Epithelial cell of proximal tubule (primary cell): ENCODE measurements around the gene LRP2BP. TPM values are rescaled to one million over a fixed set of nuclear protein-coding genes. Genes with fewer than 3 reads are reported as not detected.

Experiments
- DNase-seq: peaks from one replicate; pipeline ENCODE4 v3.0.0-alpha.2; 2011; ENCODE audit warnings: low read depth
- H3K4me3 ChIP-seq: 2 replicates; pipeline ENCODE4 v1.5.1; 2011; ENCODE audit warnings: low read depth, mild to moderate bottlenecking, low read length
- total RNA-seq: library from RNA; depleted of rRNA; stranded (reverse); fragments of >200 nt; gene quantifications from 2 replicates; pipeline ENCODE4 v1.2.3, GENCODE V29; 2015
- TF ChIP-seq, protein P1 (sequence below): conservative IDR thresholded peaks from 2 replicates; pipeline ENCODE4 v1.5.1; 2012; ENCODE audit warnings: low read depth, mild to moderate bottlenecking, low read length

The LRP2BP gene
- total RNA-seq, 1 donor from 2014 or later = 0.06 TPM

DNA sequence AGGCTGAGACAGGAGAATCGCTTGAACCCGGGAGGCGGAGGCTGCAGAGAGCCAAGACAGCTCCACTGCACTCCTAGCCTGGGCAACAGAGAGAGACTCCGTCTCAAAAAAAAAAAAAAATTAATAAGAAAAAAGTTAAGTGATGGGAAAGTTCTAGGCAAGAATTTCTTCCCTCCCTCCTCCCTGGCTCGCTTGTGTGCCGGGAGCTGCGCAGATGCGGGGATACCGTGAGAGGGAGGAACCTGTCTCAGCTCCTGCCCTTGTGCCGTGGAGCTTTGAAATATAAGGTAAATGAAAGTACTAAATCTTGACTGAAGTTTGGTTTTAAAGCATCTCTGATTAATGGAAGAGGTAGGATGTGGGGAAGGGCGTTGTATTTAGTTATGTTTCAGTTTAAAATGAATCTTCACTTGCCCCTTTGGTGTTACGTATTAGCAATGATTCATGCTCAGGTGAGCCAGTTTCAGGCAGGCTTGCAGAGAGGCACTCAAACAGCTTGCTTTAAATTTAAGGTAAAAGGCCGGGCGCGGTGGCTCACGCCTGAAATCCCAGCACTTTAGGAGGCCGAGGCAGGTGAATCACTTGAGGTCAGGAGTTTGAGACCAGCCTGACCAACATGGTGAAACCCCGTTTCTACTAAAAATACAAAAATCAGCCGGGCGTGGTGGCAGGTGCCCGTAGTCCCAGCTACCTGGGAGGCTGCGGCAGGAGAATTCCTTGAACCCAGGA lies 31.4 kb upstream of the LRP2BP start:
- TF ChIP-seq, protein P1, sequence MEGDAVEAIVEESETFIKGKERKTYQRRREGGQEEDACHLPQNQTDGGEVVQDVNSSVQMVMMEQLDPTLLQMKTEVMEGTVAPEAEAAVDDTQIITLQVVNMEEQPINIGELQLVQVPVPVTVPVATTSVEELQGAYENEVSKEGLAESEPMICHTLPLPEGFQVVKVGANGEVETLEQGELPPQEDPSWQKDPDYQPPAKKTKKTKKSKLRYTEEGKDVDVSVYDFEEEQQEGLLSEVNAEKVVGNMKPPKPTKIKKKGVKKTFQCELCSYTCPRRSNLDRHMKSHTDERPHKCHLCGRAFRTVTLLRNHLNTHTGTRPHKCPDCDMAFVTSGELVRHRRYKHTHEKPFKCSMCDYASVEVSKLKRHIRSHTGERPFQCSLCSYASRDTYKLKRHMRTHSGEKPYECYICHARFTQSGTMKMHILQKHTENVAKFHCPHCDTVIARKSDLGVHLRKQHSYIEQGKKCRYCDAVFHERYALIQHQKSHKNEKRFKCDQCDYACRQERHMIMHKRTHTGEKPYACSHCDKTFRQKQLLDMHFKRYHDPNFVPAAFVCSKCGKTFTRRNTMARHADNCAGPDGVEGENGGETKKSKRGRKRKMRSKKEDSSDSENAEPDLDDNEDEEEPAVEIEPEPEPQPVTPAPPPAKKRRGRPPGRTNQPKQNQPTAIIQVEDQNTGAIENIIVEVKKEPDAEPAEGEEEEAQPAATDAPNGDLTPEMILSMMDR = no peak
- no peak for DNase-seq
- H3K4me3 ChIP-seq = no peak overlapping the region

DNA sequence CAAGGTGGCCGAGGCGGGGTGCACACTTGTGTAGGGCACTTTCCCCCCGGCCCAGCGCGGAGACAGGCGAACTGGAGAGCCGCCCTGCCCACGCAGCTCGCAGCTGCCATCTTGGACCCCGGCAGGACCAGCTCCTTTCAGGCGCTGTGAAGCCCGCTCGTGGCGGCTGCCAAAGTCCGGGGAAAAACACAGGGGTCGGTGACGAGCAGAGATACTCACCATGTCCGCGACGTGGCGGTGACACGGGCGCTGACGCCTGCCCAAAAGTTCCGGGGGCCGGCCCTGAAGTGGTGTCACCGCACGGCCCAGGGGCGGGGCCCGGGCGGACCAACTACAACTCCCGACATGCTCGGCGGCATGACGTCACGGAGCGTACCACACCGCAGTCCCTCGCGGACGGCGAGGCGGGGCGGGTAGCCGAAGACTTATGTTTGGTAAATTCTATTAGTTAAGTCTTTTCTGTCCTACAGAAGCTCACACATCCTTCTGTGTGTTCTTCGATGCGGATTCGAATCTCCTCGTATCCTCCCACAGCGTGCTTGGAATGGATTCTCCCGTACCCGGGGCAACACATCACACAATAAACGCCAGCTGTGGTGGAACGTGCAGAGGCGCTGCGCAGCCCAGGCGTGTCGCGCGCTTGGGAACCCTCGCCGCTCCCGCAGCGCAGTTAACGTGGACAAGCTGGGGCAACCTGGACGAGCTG lies 30.1 kb upstream of the LRP2BP start, which contains the start of gene UFSP2:
Gene UFSP2, minus strand, starts transcription at position 318 of the 706 bp plus-strand sequence. Its CDS starts 96 bp downstream, at position 222.
- DNase-seq = peak; percentile 69
- peak within 1 kb of the TSS; percentile 95 for H3K4me3 ChIP-seq
- TF ChIP-seq, protein P1 = no peak

DNA sequence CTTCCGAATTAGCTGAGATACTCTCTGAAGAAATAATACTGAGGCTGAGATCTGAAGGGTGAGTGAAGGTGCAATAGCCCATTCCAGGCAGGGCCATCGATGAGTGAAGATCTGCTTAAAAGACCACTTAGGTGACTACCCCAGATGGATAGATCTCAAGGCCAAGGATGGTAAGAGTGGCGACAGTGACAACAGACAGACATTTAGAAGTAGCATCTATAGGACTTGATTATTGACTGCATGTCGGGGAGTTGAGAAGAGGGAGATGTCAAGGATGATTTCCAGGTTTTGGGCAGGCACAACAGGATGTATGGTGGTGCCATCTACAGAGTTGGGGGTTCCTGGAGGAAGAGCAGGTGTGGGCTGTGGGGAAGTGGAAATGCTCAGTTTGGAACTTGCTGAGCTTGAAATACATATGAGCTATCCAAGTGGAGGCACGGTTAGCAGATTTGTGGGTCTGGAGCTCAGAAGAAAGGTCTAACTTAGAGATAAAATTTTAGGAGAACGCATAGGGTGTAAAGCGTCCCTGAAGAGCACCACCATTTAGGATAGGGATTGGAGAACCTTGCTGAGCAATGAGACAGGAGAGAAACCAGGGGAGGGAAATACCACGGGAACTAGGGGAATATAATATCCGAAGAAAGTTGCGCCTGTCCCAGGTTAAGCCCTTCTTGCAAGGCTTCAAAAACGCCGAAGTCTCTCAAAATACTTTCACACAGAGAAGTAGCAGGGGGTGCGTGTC lies 29.4 kb upstream of the LRP2BP start:
- no peak for DNase-seq
- TF ChIP-seq, protein P1 = no peak

DNA sequence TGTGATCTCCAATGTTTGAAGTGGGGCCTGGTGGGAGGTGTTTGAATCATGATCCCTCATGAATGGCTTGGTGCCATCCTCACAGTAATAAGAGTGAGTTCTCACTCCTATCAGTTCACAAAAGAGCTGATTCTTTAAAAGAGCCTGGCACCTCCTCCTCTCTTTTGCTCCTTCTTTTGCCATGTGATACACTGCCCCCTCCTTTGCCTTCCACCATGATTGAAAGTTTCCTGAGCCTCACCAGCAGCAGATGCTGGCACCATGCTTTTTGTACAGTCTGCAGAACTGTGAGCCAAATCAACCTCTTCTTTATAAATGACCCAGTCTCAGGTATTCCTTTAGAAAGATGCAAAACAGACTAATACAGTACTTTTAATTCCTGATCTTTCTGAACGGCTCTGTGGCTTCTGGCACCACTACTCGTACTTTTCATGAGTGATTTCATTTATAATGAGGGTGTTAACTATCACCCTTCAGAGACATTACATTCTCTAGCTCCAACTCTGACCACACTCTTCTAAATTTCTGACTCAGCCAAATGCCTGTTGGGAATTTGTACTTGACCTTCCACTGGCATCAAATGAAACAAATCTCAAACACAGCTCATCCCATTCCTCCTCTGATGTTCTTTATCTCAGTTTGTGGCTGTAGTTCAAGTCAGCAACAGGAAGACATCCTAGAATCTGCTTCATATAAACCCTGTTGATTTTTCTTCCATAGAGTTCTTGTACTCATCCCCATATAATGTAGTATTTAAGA lies 25.8 kb upstream of the LRP2BP start:
- no peak for DNase-seq
- no peak overlapping the region for H3K4me3 ChIP-seq
- TF ChIP-seq, protein P1 = no peak

More for the DNA sequence above, 29.4 kb upstream of the LRP2BP start:
- peak overlapping the region; percentile 95 for H3K4me3 ChIP-seq

DNA sequence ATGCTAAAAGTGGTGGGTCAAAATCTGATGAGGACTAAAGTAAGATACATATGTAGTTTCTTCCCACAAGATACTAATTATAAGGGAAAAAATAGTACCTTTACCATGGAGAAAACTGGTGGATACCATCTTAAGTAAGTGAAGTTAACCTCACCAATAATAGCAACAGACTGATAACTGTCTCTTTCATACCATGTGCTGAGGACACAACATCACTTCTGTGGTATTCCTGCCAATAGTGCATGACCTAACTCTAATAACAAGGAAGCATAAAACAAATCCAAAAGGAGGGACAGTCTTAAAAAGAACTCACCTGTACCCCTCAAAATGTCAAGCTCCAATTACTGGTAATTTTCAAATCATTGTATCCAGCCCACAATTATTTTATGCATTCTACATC lies 21.2 kb upstream of the LRP2BP start:
- TF ChIP-seq, protein P1 = no peak
- DNase-seq = no peak
- no peak overlapping the region for H3K4me3 ChIP-seq

DNA sequence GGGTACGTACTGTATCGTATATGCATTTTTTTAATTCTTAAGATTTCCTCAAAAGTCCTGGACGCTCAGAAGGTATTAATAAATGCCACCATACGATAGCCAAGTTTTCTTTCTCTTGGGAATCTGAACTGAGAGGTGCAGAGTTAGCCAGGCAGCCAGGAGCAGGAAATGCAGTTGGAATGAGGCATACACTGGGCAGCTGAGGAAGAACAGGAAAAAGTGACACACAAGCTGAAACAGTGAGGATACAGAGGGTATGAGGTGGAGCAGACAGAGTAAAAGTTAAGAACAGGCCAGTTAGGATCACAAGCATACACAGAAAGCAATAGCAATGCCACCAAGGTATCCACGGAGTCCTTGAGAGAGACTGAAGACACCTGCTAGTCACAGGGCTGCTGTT lies 16.7 kb upstream of the LRP2BP start:
- H3K4me3 ChIP-seq = no peak overlapping the region
- TF ChIP-seq, protein P1 = no peak
- DNase-seq = no peak
